GM10248 (cell line): ENCODE results near the gene UNK.
"Not testable (repeated sequence)": the region's sequence is repeated elsewhere in the genome, so short reads cannot be mapped to it uniquely, and the experiment has no call there.

Experiments
- CTCF ChIA-PET: fragments of 300-600 bp; sonication (Branson Sonifier 250); formaldehyde crosslinking; extraction: SDS; loops from one replicate; lab custom pipeline; 2021; ENCODE audit warnings: antibody characterized with exemption; lab: Yijun Ruan, JAX
- POLR2A ChIA-PET: fragments of 350-650 bp; sonication (Branson Sonifier 250); formaldehyde crosslinking; extraction: SDS; loops from one replicate; lab custom pipeline; 2020; ENCODE audit warnings: antibody characterized with exemption; lab: Yijun Ruan, JAX
- DNase-seq: peaks from one replicate; pipeline ENCODE4 v3.0.0; 2012; ENCODE audit errors: extremely low spot score
- CTCF ChIP-seq: IDR thresholded peaks from 2 replicates; pipeline ENCODE4 v1.5.1; 2012; ENCODE audit warnings: mild to moderate bottlenecking, low read depth; ENCODE audit errors: extremely low read depth, missing control alignments, control extremely low read depth

The UNK gene

GRCh38 chr17:75807861-75808260, 23.3 kb downstream of the UNK start:
- ChIA-PET POLR2A (no interaction called here), CTCF (interaction anchor here (0.8 to 4.1 kb wide), 8 partner anchors 11 to 58 kb away, joined by 3 to 15 read pairs (median 6); partner anchors contain the start of gene GALK1)
- no peak for DNase-seq
- no peak for TF ChIP-seq CTCF

- ChIA-PET CTCF (interaction anchor here (1.2 to 4.1 kb wide), 10 partner anchors 8 to 58 kb away, joined by 3 to 15 read pairs (median 6); partner anchors contain the start of gene GALK1), POLR2A (interaction anchor here (0.6 to 1.6 kb wide), 5 partner anchors 8 to 46 kb away, joined by 3 to 5 read pairs (median 3); no protein-coding TSS in a partner anchor)
- no peak for TF ChIP-seq CTCF
- DNase-seq = no peak
Observed at GRCh38 chr17:75808549-75808904, 23.9 kb downstream of the UNK start.

- TF ChIP-seq CTCF = no peak
- ChIA-PET POLR2A (interaction anchor here (0.6 to 1.6 kb wide), 5 partner anchors 8 to 45 kb away, joined by 3 to 5 read pairs (median 3); no protein-coding TSS in a partner anchor), CTCF (interaction anchor here (0.7 to 4.1 kb wide), 11 partner anchors 9 to 58 kb away, joined by 3 to 15 read pairs (median 5); partner anchors contain the start of gene GALK1)
- DNase-seq = peak; percentile 80
Observed at GRCh38 chr17:75808905-75809621, 24.5 kb downstream of the UNK start.

- no peak for TF ChIP-seq CTCF
- ChIA-PET CTCF (interaction anchor here (0.7 to 2.4 kb wide), 9 partner anchors 10 to 59 kb away, joined by 3 to 13 read pairs (median 5); partner anchors contain the start of gene GALK1), POLR2A (interaction anchor here (1.0 to 1.6 kb wide), 4 partner anchors 9 to 35 kb away, joined by 3 to 5 read pairs (median 3); no protein-coding TSS in a partner anchor)
- DNase-seq = no peak
Observed at GRCh38 chr17:75809631-75810111, 25.1 kb downstream of the UNK start.

GRCh38 chr17:75810216-75810615, 25.6 kb downstream of the UNK start:
- DNase-seq = no peak
- ChIA-PET POLR2A (no interaction called here), CTCF (interaction anchor here (1.7 kb wide), 1 partner anchor 16 kb away, joined by 7 read pairs; no protein-coding TSS in a partner anchor)
- no peak for TF ChIP-seq CTCF

GRCh38 chr17:75810756-75811155, 26.1 kb downstream of the UNK start:
- DNase-seq, POLR2A ChIA-PET: not testable (repeated sequence)
- CTCF ChIA-PET = interaction anchor here (1.7 kb wide), 1 partner anchor 16 kb away, joined by 7 read pairs; no protein-coding TSS in a partner anchor
